ENCODE measurements around the gene PTAFR.
"Not testable (repeated sequence)": the region's sequence is repeated elsewhere in the genome, so short reads cannot be mapped to it uniquely, and the experiment has no call there.

The PTAFR gene

GRCh38 chr1:28145728-28146127 is 30.8 kb downstream of the PTAFR start:
- no peak for DNase-seq (ENCODE audit: low read depth)
- no peak overlapping the region for H3K4me3 ChIP-seq (ENCODE audit: low read depth, low read length)
- no peak for TF ChIP-seq POLR2A (IDR thresholded peaks at IDR 0.05; ENCODE audit: extremely low read depth, insufficient read length)
- no peak for TF ChIP-seq CTCF (IDR thresholded peaks at IDR 0.05; ENCODE audit: low read depth, low read length)
- TF ChIP-seq MAX (IDR thresholded peaks at IDR 0.05; ENCODE audit: low read depth, low read length), result no peak
- TF ChIP-seq MYC (IDR thresholded peaks at IDR 0.05; ENCODE audit: low read depth, low read length), result no peak

- TF ChIP-seq POLR2A (IDR thresholded peaks at IDR 0.05; ENCODE audit: extremely low read depth, insufficient read length), result no peak
- no peak for TF ChIP-seq CTCF (IDR thresholded peaks at IDR 0.05; ENCODE audit: low read depth, low read length)
- peak; percentile 52; the same call in 1 of the 2 replicates for TF ChIP-seq MYC (IDR thresholded peaks at IDR 0.05; ENCODE audit: low read depth, low read length)
- TF ChIP-seq MAX (IDR thresholded peaks at IDR 0.05; ENCODE audit: low read depth, low read length), result peak; percentile 16; the same call in 1 of the 2 replicates
- peak; percentile 81 for DNase-seq (ENCODE audit: low read depth)
- H3K4me3 ChIP-seq (ENCODE audit: low read depth, low read length), result no peak overlapping the region
Observed at GRCh38 chr1:28144203-28145135, 32.0 kb downstream of the PTAFR start.

GRCh38 chr1:28143496-28144202 is 32.8 kb downstream of the PTAFR start:
- H3K4me3 ChIP-seq (ENCODE audit: low read depth, low read length), result no peak overlapping the region
- TF ChIP-seq MYC (IDR thresholded peaks at IDR 0.05; ENCODE audit: low read depth, low read length), result no peak
- no peak for TF ChIP-seq MAX (IDR thresholded peaks at IDR 0.05; ENCODE audit: low read depth, low read length)
- TF ChIP-seq CTCF (IDR thresholded peaks at IDR 0.05; ENCODE audit: low read depth, low read length), result no peak
- no peak for TF ChIP-seq POLR2A (IDR thresholded peaks at IDR 0.05; ENCODE audit: extremely low read depth, insufficient read length)
- DNase-seq (ENCODE audit: low read depth), result no peak

- no peak for DNase-seq (ENCODE audit: low read depth)
- no peak for TF ChIP-seq MAX (IDR thresholded peaks at IDR 0.05; ENCODE audit: low read depth, low read length)
- no peak for TF ChIP-seq CTCF (IDR thresholded peaks at IDR 0.05; ENCODE audit: low read depth, low read length)
- no peak for TF ChIP-seq POLR2A (IDR thresholded peaks at IDR 0.05; ENCODE audit: extremely low read depth, insufficient read length)
- no peak for TF ChIP-seq MYC (IDR thresholded peaks at IDR 0.05; ENCODE audit: low read depth, low read length)
- no peak overlapping the region for H3K4me3 ChIP-seq (ENCODE audit: low read depth, low read length)
Observed at GRCh38 chr1:28141685-28142084, 34.8 kb downstream of the PTAFR start.

GRCh38 chr1:28139866-28140265 is 36.6 kb downstream of the PTAFR start:
- not testable (repeated sequence) for H3K4me3 ChIP-seq (ENCODE audit: low read depth, low read length); DNase-seq (ENCODE audit: low read depth)
